NB4 (cell line): ENCODE data around the gene DCTN2.

ENCODE experiments used
- CTCF ChIP-seq: IDR thresholded peaks from one replicate; pipeline ENCODE4 v1.5.1; 2012; ENCODE audit warnings: low read depth, low read length
- MAX ChIP-seq: IDR thresholded peaks from 2 replicates; pipeline ENCODE4 v1.6.1; 2011; ENCODE audit warnings: low read depth, low read length
- POLR2A ChIP-seq: IDR thresholded peaks from 2 replicates; pipeline ENCODE4 v1.6.1; 2011; ENCODE audit warnings: mild to moderate bottlenecking; ENCODE audit not compliant: insufficient read length; ENCODE audit errors: extremely low read depth

GRCh38 chr12:57550641-57551549, 3.9 kb upstream of the DCTN2 start:
- no peak for TF ChIP-seq CTCF
- TF ChIP-seq POLR2A, result no peak
- no peak for TF ChIP-seq MAX
